HFF-Myc (cell line): ENCODE measurements around the gene RBFOX1.

Experiments
- DNase-seq: peaks from one replicate; pipeline ENCODE4 v3.0.0-alpha.2; 2011; ENCODE audit warnings: low read depth; ENCODE audit errors: extremely low read depth
- H3K4me3 ChIP-seq: replicated peaks from 2 replicates; pipeline ENCODE4 v1.5.1; 2011; ENCODE audit warnings: low read depth, mild to moderate bottlenecking, control low read depth, low read length
- CTCF ChIP-seq: IDR thresholded peaks from 2 replicates; pipeline ENCODE4 v1.5.1; 2012; ENCODE audit warnings: mild to moderate bottlenecking, low read depth, low read length, control low read depth; ENCODE audit errors: missing control alignments

The RBFOX1 gene

GRCh38 chr16:7644176-7644575 lies 311.5 kb downstream of the RBFOX1 start:
- TF ChIP-seq CTCF, result no peak
- DNase-seq, result no peak
- H3K4me3 ChIP-seq, result no peak overlapping the region

GRCh38 chr16:7644811-7645210 lies 312.2 kb downstream of the RBFOX1 start:
- DNase-seq, result no peak
- no peak overlapping the region for H3K4me3 ChIP-seq
- no peak for TF ChIP-seq CTCF

- no peak for DNase-seq
- no peak for TF ChIP-seq CTCF
- H3K4me3 ChIP-seq, result no peak overlapping the region
These were observed 314.3 kb downstream of the RBFOX1 start for GRCh38 chr16:7646821-7647500.

- TF ChIP-seq CTCF, result no peak
These were observed 317.8 kb downstream of the RBFOX1 start for GRCh38 chr16:7650431-7650830.

GRCh38 chr16:7651803-7652570 lies 319.3 kb downstream of the RBFOX1 start:
- H3K4me3 ChIP-seq, result no peak overlapping the region
- no peak for TF ChIP-seq CTCF
- DNase-seq, result no peak

More at GRCh38 chr16:7650431-7650830, 317.8 kb downstream of the RBFOX1 start:
- no peak overlapping the region for H3K4me3 ChIP-seq
- DNase-seq, result no peak

- TF ChIP-seq CTCF, result no peak
- DNase-seq, result no peak
- no peak overlapping the region for H3K4me3 ChIP-seq
These were observed 321.3 kb downstream of the RBFOX1 start for GRCh38 chr16:7653746-7654461.
